Right kidney (tissue), 1 donor: ENCODE measurements around the gene CCSAP.
A peak's percentile ranks its signal among the peaks of the same experiment; 100 is the strongest.
"Not testable (repeated sequence)": the region's sequence is repeated elsewhere in the genome, so short reads cannot be mapped to it uniquely, and the experiment has no call there.

Experiments used
- DNase-seq: peaks from one replicate; pipeline ENCODE4 v3.0.0-alpha.2; 2016

The CCSAP gene

DNA sequence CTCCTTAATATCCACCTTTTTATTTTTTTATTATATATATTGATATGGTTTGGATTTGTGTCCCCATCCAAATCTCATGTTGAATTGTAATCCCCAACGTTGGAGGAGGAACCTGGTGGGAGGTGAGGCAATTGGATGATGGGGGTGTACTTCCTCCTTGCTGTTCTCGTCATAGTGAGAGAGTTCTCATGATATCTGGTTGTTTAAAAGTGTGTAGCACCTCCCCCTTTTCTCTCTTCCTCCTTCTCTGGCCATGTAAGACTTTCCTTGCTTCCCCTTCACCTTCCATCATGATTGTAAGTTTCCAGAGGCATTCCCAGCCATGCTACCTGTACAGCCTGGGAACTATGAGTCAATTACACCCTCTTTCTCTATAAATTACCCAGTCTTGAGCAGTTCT lies 22.7 kb upstream of the CCSAP start:
- no peak for DNase-seq

DNA sequence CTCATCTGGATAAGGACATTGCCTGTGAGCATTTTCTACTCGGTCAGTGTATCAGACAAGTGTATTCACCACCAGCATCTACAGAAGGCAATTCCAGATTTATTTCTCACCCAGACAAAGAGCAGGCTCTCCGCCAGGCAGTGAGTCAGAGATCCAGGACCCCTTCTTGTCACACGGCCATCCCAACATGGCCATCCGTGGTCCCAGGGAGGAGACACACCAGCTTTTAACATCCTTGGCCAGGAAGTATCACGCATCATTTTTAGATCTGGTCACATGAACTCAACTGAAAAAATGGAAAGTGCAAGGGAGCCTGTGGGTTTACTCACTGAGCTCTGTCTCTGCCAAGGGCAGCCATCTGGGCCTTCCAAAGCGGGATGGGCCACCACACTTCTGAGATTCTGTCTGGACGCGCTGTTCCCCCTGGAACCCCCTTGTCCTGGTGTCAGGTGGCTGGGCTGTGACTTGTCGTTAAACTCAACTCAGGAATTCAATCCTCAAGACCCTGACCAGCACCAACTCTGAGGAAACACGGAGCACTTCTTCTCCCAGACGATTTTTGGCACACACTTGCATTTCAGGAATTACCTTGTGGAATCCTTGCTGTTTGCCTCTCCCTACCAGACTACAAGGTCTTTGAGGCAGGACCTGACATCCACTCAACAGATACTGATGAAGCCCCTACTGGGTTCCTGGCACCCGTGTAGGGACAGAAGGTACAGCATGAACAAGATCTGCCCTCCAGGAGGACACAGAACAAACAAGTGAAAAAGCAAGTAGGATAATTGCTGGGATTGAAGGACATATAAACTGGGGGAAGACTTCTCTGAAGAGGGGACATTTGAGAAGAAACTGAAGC lies 21.6 kb upstream of the CCSAP start:
- DNase-seq = no peak

DNA sequence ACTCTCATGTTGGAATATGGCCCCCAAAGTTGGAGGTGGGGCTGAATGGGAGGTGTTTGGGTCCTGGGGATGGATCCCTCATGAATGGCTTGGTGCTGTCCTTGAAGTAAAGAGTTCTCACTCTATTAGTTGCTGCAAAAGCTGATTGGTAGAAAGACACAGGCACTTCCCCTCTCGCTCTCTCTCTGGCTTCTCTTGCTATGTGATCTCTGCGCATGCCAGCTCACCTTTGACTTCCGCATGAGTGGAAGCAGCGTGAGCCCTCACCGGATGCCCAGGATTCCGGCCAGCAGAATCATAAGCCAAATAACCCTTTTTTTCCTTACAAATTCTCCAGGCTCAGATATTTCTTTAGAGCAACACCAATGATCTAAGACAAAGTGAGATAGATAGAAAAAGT lies 20.9 kb upstream of the CCSAP start:
- no peak for DNase-seq

DNA sequence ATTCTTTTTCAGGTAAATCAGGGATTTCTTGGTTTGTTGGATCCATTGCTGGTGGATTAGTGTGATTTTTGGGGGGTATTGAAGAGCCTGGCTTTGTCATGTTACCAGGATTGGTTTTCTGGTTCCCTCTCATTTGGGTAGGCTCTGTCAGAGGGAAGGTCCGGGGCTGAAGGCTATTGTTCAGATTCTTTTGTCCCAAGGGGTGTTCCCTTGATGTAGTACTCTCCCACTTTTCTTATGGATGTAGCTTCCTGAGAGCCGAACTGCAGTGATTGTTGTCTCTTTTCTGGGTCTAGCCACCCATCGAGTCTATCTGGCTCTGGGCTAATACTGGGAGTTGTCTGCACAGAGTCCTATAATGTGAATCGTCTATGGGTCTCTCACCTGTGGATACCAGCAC lies 17.6 kb upstream of the CCSAP start:
- no peak for DNase-seq

DNA sequence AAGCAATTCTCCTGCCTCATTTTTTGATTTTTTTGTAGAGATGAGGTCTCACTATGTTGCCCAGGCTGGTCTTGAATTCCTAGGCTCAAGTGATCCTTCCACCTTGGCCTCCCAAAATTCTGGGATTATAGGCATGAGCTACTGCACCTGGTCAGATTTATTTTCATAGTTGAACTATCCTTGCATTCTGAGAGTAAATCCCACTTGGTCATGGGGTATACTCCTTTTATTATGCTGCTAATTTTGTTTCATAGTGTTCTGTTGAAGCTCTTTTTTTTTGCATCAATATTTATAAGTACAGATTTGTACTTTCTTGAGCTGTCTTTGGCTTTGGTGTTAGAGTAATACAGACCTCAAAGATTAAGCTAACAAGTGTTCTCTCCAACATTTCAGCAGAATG lies 12.8 kb upstream of the CCSAP start:
- no peak for DNase-seq

DNA sequence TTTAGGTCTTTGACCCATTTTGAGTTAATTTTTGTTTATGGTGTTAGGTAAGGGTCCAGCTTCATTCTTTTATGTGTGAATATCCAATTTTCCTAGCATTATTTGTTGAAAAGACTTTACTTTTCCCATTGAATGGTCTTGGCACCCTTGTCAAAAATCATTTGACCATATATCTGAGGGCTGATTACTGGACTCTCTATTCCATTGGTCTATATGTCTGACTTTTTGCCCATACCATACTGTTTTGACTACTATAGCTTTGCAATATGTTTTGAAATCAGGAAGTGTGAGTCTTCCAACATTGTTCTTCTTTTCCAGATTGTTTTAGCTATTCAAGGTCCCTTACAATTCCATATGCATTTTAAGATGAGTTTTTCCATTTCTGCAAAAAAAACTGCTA lies 11.4 kb upstream of the CCSAP start:
- no peak for DNase-seq

DNA sequence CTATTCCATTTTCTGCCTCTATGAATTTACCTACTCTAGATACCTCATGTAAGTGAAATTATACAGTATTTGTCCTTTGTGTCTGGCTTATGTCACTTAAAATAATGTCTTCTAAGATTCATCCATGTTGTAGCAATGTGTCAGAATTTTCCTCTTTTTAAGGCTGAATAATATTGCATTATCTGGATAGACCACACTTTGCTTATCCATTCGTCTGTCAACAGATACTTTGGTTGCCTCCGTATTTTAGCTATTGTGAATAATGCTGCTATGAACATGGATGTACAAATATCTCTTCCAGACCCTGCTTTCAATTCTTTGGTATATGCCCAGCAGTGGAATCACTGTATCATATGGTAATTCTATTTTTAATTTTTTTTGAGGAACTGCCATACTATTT lies 10.1 kb upstream of the CCSAP start:
- DNase-seq = no peak

DNA sequence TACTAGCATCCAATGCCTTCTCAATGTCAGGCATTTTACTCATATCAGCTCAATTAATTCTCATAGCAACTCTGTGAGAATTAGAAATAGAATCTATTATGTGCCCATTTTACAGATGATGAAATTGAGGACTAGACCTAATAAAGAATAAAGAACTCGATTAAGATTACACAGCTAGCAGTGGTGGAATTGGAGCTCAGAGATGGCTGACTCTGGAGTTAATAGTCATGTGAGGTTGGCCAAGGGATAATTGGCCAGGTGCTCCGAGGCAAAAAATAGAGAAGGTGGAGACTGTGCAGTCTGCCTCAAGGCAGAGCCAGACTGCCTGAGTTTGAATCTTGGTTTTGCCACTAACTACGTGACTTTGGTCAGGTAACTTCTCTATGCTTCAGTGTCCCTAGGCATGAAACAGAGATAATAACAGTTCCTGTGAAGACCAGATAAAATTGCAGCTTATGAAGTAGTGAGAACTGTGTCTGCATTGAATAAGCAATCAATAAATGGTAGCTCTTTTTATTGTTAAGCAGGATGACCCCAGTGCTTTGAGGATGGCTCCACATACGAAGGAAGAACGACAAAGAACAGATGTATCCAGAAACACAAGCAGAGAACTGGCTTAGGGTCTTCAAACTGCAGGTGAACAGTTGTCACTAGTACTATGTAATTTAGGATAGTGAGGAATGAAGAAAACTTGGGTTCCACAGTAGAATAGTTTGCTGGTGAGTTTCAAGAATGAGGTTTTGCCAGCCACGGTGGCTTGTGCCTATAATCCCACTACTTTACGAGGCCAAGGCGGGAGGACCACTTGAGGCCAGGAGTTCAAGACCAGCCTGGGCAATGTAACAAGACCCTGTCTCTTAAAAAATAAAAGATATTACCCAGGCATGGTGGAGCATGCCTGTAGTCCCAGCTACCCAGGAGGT lies 6.9 kb upstream of the CCSAP start:
- no peak for DNase-seq

DNA sequence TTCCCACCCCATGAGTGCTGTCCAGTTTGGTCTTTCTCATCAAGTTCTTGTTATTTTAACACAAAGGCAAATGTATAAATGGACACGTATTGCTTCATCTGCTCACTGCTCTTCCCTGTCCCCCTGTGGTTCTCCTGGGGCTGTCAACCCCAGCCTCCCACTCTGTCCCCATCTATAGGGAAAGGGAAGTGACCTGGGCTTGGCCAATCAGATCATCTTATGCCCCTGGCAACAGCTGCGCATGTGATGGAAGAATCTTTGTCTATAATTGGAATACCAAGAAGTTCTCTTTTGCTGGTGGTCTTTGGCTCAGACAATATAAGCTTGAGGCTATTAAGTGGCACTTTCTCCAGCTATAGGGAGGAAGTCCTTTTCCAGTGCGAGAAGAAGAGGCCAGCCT lies 4.7 kb upstream of the CCSAP start:
- DNase-seq = no peak

DNA sequence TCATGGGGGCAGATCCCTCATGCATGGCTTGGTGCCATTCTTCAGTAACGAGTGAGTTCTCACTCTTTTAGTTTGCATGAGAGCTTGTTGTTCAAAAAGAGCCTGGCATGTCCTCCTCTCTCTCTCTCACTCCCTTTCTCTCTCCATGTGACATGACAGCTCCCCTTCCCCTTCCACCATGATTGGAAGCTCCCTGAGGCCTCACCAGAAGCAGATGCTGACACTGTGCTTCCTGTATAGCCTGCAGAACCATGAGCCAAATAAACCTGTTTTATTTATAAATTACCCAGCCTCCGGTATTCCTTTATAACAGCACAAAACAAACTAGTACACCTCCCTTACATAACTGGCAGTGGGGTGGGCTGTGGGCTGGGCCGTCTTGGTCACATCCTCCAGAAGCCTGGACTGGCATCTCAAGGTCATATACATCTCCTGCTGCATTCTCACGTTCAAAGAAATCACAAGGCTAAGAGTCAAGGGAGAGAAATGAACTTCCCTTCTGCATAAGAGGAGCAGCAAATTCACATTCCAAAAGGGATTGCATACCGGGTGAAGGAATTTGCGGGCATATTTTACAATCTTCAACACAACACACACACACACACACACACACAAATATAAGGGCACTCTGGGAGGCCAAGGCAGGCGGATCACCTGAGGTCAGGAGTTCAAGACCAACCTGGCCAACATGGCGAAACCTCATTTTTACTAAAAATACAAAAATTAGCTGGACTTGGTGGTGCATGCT lies 2.3 kb upstream of the CCSAP start:
- no peak for DNase-seq

DNA sequence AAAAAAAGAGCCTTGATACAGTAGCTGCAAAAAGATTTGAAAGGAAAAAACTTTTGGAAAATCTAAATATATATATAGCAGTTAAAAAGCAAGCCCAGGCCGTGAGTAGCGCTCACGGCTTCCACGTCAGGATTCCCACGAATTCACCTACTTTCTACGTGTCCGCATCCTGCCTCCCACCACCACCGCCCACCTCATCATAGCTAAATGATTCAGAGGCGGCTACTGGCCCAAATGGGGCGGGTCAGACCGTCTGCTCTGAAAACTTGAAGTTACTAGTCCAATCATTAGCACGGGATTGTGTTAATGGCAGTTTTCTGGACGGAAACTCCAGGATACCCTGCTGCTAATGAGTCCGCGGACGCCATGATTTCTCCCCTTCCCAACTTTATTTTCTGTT lies 1.3 kb upstream of the CCSAP start:
- DNase-seq = no peak

DNA sequence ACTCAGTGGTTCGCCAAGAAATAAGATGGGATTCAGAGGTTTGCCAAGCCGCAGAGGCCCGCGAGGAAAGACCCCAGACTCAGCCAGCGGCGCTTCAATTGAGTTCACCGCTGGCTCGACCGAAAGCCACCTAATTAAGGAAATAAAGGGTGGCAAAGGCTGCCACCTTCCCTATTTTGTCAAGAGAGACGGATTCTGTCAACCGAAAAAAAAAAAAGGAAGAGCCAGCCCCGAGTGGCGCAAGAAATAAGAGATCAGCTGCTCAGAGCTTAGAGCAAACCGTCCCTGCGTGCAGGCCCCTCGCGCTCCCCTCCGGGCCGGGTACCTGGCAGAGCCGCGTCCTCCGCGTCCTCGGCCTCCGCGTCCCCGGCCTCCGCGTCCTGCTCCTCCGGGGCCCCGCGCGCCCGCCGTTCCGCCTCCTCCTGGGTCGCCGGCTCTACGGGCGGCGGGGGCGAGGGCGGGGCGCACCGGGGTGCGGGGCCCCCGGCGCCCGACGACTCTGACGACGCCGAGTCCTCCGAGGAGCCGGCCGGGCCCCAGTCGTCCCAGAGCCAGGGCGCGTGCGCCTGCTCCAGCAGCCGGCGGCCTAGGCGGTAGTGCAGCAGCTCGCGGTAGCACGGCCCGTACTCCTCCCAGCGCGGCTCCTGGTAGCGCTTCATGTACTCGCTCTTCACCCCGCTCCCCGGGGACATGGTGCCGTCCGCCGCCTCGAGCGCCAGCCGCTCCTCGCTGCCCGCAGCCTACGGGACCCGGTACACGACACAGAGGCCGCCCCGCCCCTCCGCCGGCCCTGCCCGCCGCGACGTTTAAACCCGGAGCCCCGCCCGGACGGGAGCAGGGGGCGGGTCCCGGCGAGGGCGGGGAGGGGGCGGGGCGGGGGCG lies 832 bp downstream of the CCSAP start:
- peak; percentile 93 for DNase-seq

DNA sequence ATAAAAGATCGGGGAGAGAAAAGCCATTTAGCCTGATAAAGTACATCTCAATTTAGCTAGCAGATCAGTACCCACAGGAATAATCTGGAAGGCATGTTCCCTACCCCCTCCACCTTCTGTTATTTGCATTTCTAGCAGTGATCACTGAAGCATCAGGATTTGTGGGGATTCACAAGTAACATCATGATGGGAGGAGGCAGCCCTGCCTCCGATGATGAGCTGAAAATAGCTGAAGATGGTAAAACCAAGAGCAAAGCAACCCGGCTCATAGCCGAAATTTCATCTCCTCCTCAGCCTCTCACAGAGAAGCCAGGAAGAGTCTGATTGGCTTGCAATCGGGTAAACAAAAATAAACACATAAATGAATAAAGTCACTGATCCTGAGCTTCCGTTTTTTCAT lies 2.4 kb downstream of the CCSAP start:
- DNase-seq = no peak

DNA sequence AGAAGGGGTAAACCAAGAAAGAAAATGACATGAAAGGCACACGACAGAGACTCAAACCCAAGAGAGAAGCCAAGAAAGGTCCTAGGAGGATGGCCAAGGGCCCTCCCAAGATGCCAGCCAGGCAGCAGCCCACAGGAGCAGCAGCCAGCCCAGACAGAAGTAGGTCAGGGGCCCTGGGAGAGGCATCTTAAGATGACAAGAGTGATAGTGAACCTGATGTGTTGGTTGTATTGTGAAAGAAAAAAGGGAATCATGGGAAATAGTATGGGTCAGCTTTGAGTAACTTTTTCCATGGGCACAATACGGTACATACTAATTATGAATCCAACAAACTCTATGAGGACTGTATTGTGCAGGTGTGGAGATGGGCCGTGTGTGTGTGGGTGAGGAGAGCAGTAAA lies 3.3 kb downstream of the CCSAP start:
- DNase-seq = no peak

DNA sequence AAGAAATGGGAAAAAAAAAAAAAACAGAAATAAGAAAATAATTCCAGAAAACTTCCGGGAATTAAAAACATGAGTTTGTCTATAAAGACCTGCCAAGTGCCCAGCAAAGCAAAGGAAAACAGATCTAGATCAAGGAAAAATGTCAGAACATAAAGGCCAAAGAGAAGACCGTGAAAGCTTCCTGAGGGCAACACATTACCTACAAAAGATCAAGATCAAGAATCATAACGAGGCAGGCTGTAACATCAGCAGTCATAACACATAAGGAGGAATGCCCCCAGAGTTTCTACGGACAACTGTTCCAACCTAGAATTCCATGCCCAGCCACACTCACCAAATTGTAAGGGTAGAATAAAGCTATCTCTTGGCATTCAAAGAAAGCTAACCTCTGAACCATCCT lies 3.8 kb downstream of the CCSAP start:
- no peak for DNase-seq

DNA sequence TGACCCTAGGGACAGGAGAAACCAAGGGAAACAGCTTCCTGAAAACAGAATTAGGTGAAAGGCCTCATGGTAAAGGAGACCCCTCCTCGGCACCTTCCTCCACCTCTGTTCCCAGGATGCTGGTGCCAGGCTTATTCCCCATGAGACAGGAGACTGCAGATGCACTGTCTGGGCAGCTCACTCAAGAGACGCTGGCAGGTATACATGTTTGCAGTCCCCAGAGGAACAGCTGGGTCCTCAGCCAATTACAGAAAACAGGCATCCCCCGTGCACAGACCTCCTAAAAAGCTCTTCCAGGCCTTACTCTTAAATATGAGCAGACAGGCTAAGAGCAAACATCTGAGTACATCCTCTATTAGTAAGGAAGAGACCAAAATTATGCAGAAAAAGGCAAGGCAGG lies 6.5 kb downstream of the CCSAP start:
- DNase-seq = no peak

DNA sequence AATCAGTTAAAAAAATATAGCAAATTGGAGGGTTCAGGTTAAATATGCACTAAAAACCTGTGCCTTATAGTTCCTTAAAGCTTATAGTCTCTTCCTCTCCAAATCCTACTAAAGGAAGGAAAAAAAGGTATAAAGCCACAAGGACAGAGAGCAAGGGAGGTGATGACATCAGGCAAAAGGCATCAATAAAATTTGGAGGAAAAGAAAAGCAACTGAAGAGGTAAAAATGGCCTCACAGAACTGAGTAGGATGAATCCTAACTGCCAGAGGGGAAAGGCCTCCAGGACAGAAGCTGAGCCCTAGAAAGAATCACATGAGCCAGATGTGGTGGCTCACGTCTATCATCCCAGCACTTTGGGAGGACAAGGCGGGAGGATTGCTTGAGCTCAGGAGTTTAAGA lies 8.1 kb downstream of the CCSAP start:
- no peak for DNase-seq

DNA sequence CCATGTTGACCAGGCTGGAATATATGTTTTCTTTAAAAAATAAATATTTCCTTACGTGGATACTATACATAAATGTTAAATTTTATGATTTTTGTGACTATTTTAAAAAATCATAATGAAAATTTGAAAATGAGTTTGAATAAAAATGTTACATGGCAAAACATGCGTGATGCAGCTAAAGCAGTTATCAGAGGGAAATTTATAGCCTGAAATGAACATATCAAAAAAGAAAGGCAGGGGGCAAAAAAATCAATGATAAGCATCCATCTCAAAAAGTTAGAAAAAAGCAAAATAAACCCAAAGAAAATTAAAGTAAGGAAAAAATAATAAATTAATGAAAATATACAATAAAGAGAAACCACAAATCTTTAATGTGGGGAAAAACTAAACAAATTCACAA lies 8.6 kb downstream of the CCSAP start:
- DNase-seq = no peak

DNA sequence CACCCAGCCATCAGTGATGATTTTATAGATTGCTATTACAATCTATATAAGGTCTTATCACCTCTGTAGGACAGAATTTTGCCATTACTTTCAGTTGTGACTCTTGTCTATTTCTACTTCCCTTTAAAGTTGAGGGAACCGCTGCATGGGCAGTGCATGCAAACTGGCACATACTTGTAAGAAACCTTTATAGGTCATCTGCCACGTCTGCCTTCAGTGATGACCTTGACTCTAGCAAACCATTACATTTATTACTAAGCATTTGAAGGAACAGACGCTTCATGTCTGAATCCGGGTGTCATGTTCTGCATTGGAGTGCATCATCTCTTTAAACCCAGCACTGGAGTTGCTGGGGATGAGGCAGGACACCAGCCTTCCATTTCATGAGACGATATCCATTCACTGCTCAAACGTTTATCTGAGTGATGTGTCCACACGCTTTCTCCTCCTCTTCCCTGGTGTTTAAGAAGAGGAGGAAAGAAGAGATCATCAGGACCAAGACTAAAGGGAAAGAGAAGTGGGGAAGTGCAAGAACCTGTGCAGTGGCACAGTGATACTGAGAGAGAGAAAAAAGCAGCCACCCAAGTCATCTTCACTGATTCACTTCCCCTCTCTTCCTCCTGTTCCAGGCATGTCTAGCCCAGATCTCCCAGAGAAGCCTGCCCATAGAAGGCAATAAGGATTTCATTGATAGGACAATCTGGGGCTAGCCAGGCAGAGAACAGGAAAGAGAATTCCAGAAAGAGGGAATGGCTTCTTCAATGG lies 14.1 kb downstream of the CCSAP start:
- DNase-seq = no peak

DNA sequence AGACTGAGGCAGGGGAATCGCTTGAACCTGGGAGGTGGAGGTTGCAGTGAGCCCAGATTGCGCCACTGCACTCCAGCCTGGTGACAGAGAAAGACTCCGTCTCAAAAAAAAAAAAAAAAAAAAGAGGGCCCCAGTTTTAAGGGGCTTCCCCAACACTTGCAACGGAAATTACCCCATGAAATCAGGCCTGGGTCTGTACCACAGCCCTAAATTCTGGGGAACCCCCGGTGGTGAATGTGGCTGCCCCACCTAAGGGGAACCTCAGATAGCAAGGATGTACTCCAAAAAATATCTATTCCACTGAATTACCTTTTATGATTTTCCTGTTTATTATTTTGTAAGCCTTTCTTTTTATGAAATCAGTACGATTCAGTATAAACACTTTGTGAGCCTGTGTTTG lies 15.1 kb downstream of the CCSAP start:
- not testable (repeated sequence) for DNase-seq

DNA sequence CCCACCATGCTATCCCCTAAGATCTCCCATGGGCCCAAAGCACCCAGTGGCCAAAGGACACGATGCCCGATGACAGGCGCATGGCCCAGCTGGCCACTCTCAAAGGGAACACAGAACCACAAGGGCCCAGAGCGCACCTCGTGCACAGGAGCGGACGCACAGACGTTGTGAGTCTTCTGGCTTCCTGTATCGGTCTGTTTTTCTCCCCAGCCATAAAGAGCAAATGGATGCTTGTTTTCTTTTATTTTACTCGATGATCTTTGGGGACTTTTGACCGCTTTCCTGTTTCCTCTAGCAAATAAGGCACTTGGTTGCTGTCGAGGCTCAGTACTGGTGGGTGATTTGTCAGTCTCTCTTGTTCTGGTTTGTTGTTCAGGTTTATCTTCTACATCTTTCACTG lies 16.2 kb downstream of the CCSAP start:
- no peak for DNase-seq
